Fibroblast of skin of left biceps (primary cell): ENCODE measurements around the gene DMC1.

Experiments used
- DNase-seq, 2 experiments: peaks; one replicate each; pipeline ENCODE4 v3.0.0-alpha.2; 2013; ENCODE audit warnings: low read depth in 2 of 2

The DMC1 gene

GRCh38 chr22:38469306-38469781, 100.6 kb downstream of the DMC1 start:
- no peak for DNase-seq
